Cardiac fibroblast (primary cell): ENCODE results near the gene SRGAP3.

Source experiments
- DNase-seq, 2 donors: peaks; one replicate each; pipeline versions ENCODE4 v3.0.0 to v3.0.0-alpha.2; 2010; ENCODE audit warnings: low read depth in 2 of 2
- H3K4me3 ChIP-seq, 2 donors: replicated peaks in 1 of 2; 1 replicate in 1 of 2; 2 replicates in 1 of 2; pipeline ENCODE4 v1.5.1; 2011; ENCODE audit warnings: low read depth in 2 of 2, low read length in 2 of 2, mild to moderate bottlenecking in 2 of 2, moderate library complexity in 1 of 2
- TF ChIP-seq, protein P1 (sequence below): IDR thresholded peaks from one replicate; pipeline ENCODE4 v1.5.1; 2011; ENCODE audit warnings: low read depth, mild to moderate bottlenecking, low read length, inconsistent platforms

SRGAP3 gene

DNA sequence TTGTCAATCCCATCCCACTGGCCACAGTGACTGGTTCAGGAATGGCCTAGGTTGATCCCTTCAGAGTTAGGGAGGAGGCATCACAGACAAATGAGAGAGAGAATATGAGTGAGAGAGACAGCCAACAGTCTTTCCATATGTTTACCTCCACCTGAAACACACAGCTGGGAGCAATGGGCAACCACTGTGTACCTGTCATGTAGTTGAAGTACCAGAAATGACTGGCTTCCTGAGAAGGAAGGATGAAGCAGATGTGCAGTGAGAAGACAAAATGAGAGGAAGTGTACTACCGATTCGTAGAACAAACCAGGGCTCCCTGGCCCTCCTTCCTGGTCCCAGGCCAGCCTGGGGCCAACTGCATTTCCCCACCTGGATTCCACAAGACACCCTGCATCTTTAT, 27.4 kb downstream of the SRGAP3 start:
- TF ChIP-seq, protein P1, sequence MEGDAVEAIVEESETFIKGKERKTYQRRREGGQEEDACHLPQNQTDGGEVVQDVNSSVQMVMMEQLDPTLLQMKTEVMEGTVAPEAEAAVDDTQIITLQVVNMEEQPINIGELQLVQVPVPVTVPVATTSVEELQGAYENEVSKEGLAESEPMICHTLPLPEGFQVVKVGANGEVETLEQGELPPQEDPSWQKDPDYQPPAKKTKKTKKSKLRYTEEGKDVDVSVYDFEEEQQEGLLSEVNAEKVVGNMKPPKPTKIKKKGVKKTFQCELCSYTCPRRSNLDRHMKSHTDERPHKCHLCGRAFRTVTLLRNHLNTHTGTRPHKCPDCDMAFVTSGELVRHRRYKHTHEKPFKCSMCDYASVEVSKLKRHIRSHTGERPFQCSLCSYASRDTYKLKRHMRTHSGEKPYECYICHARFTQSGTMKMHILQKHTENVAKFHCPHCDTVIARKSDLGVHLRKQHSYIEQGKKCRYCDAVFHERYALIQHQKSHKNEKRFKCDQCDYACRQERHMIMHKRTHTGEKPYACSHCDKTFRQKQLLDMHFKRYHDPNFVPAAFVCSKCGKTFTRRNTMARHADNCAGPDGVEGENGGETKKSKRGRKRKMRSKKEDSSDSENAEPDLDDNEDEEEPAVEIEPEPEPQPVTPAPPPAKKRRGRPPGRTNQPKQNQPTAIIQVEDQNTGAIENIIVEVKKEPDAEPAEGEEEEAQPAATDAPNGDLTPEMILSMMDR: no peak
- DNase-seq: no peak
- H3K4me3 ChIP-seq: no peak overlapping the region

DNA sequence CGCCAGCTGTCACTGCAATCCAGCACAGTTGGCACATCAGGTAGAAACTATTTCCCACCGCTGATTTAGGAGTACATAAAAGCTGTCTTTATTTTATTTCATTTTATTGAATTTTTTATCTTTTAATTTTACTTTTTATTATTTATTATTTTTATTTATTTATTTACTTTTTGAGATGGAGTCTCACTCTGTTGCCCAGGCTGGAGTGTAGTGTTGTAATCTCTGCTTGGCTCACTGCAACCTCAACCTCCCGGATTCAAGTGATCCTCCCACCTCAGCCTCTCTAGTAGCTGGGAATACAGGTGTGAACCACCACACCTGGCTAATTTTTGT, 31.0 kb downstream of the SRGAP3 start:
- H3K4me3 ChIP-seq: no peak overlapping the region
- DNase-seq: no peak
- TF ChIP-seq, protein P1: no peak

DNA sequence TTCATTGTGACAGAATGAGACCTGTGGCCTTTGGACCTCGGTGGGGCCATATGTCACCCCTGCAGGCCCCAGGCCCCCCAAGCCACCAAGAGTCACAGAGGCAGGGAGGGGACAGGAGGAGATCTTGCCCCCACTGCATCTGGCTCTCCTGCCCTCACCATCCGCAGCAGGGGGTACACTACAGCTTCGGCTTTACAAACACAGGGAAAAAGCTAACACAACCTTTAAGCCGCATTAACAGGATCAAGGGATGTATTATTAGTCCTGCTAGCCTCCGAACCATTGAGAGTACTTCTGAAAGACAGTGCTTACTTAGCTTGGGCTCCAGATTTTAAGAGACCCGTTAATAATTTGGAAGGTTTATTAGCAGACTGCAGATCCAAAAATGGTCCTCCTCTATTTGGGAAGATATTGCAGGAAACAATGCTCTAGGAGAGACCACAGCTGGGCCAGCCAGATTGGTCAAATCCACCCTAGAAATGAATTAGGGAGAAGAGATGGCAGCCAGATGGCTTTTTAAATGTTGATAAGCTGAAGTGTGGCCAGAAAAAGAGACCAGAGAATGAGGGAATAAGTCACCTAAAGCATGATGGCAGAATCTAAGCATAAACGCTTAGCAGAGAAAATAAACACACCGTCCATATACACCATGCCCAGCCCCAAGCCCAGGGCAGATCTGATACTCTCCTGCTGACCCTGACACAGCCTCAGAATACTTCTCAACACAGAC, 31.5 kb downstream of the SRGAP3 start:
- DNase-seq: no peak
- no peak overlapping the region for H3K4me3 ChIP-seq
- TF ChIP-seq, protein P1: no peak

GRCh38 chr3:9216736-9217135, 32.7 kb downstream of the SRGAP3 start:
- no peak overlapping the region for H3K4me3 ChIP-seq
- TF ChIP-seq, protein P1: no peak
- no peak for DNase-seq

- no peak overlapping the region for H3K4me3 ChIP-seq
- peak; percentile 41 to 58 for DNase-seq
- TF ChIP-seq, protein P1: no peak
Measured at GRCh38 chr3:9214599-9214998, 34.8 kb downstream of the SRGAP3 start.

DNA sequence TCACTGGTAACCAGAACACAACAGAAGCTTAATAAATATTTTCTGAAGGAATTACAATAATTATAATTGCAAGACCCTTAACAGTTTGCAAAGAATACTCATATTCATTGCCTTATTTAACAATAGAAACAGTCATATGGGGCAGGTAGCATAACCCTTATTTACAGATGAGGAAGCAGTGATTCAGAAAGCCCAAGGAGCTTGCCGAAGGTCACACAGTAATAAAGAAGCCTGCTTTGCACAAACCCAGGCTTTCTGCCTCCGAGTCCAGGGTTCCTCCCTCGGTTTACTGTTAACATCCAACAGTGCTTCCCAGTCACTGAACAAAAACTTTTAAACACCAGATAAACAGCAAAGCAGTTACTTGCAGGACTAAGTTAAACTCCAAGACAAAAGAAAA, 35.3 kb downstream of the SRGAP3 start:
- DNase-seq: no peak
- no peak overlapping the region for H3K4me3 ChIP-seq
- TF ChIP-seq, protein P1: no peak
